ENCODE data around the gene LAPTM5. TPM values are rescaled to one million over a fixed set of nuclear protein-coding genes. Genes with fewer than 3 reads are reported as not detected.

Gene LAPTM5
- total and polyA plus RNA-seq, 10 of the 15 experiments (the other 5 are each of a cell fraction or from before 2014, with no cell fraction given): 24.1 to 1,034 (median 687) TPM

DNA sequence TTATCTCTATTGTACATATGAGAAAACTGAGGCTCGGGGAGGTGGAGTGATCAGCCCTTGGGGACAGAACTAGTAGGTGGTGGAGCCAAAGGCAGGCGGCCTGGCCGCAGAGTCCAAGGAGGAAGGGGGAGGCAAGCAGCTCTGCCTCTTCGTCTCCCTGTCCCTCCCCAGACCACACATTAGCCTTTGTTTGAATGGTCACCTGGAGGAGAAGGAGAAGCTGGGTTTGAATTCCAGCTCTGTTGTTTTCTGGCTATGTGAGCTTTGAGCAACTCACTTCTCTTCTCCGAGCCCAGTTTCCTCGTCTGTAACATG lies 21.4 kb upstream of the LAPTM5 start:
- H3K27me3 ChIP-seq (replicated peaks in 1 of 2; ENCODE audit: control insufficient read depth in 2 of 2, insufficient read depth in 2 of 2, low read length in 1 of 2): no peaks in the 10 kb centered on the region
- no peaks in the 10 kb centered on the region; the same call in none of the 2 replicates for H3K79me2 ChIP-seq (ENCODE audit: control insufficient read depth, insufficient read depth, low read length)
- no peak for TF ChIP-seq KAT2A (conservative IDR thresholded peaks at IDR 0.05; ENCODE audit: control insufficient read depth, low read depth, low read length)
- TF ChIP-seq NFXL1 (IDR thresholded peaks at IDR 0.05; ENCODE audit: borderline replicate concordance): no peak
- TF ChIP-seq, protein P1, sequence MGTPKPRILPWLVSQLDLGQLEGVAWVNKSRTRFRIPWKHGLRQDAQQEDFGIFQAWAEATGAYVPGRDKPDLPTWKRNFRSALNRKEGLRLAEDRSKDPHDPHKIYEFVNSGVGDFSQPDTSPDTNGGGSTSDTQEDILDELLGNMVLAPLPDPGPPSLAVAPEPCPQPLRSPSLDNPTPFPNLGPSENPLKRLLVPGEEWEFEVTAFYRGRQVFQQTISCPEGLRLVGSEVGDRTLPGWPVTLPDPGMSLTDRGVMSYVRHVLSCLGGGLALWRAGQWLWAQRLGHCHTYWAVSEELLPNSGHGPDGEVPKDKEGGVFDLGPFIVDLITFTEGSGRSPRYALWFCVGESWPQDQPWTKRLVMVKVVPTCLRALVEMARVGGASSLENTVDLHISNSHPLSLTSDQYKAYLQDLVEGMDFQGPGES (IDR thresholded peaks at IDR 0.05): no peak
- TF ChIP-seq SPI1 (IDR thresholded peaks at IDR 0.05; ENCODE audit: borderline replicate concordance, insufficient read depth, low read depth, low read length): no peak
- no peak for TF ChIP-seq RCOR1 (conservative IDR thresholded peaks at IDR 0.05; ENCODE audit: low read depth, low read length)
- no peak for TF ChIP-seq YY1 (IDR thresholded peaks at IDR 0.05; ENCODE audit: low read depth, low read length)
- H3K4me1 ChIP-seq (ENCODE audit: control insufficient read depth, insufficient read depth, low read length): peaks cover 23% of the 10 kb centered on the region
- DNase-seq (ENCODE audit: low read depth, low spot score): no peak
- RAD21 ChIA-PET (ENCODE audit: unreplicated experiment): interaction anchor here (1.0 to 9.5 kb wide), 11 partner anchors 13 to 135 kb away, joined by 3 to 538 read pairs (median 8); partner anchors contain the start of genes LAPTM5 and MATN1
- no peak overlapping the region for H3K4me3 ChIP-seq
- no peak for ATAC-seq
- no peak overlapping the region for H2AFZ ChIP-seq (ENCODE audit: control insufficient read depth, low read depth, low read length)
- H3K4me2 ChIP-seq (ENCODE audit: control insufficient read depth, insufficient read depth): no peak overlapping the region
- SMC1A ChIA-PET (ENCODE audit: uncharacterized antibody, unreplicated experiment): interaction anchor here (0.6 to 8.6 kb wide), 12 partner anchors 10 to 150 kb away, joined by 3 to 427 read pairs (median 8); partner anchors contain the start of genes LAPTM5 and MATN1
- CTCF ChIA-PET: interaction anchor here (1.0 to 11.7 kb wide), 20 partner anchors 10 to 150 kb away, joined by 3 to 516 read pairs (median 11); partner anchors contain the start of genes LAPTM5 and MATN1
- POLR2A ChIA-PET: interaction anchor here (0.6 to 4.6 kb wide), 8 partner anchors 9 to 59 kb away, joined by 3 to 79 read pairs (median 10); partner anchors contain the start of gene LAPTM5
- no peaks in the 10 kb centered on the region for H4K20me1 ChIP-seq (ENCODE audit: control insufficient read depth, insufficient read depth)
- no peaks in the 10 kb centered on the region for H3K36me3 ChIP-seq (ENCODE audit: control insufficient read depth in 2 of 2, insufficient read depth in 2 of 2, low read length in 1 of 2)
- WGBS (ENCODE audit: insufficient coverage, insufficient replicate concordance, low lambda C conversion rate, missing lambda C conversion rate): 56% methylated on average over 6 of the region's 6 CpGs
- no peak for FAIRE-seq
- intact Hi-C loops (cut with micrococcal nuclease; ENCODE audit: unreplicated experiment): loop anchor here (1.0 to 5.0 kb wide), 3 partner anchors 25 to 60 kb away; no protein-coding TSS in a partner anchor
- in situ Hi-C loops (cut with MboI): loop anchor here (10.0 kb wide), 1 partner anchor 54 kb away; the partner anchor contains the start of gene MATN1
- H3K9me3 ChIP-seq (replicated peaks; ENCODE audit: control insufficient read depth, insufficient read depth, low read length): no peaks in the 10 kb centered on the region
- BruUV-seq (replicated peaks): no TSS peak
- no peak overlapping the region for H3K27ac ChIP-seq (ENCODE audit: control insufficient read depth, insufficient read depth)
- H3K9ac ChIP-seq (ENCODE audit: control insufficient read depth, insufficient read depth, low read length): no peak overlapping the region

Measured in GM12878 (cell line).